Thyroid gland (tissue), 4 donors: Measurements from ENCODE around the gene SSUH2. TPM values are rescaled to one million over a fixed set of nuclear protein-coding genes. Genes with fewer than 3 reads are reported as not detected.
A peak's percentile ranks its signal among the peaks of the same experiment; 100 is the strongest.

ENCODE experiments used
- DNase-seq, 2 donors: peaks; one replicate each; pipeline ENCODE4 v3.0.0-alpha.2; 2019
- H3K27ac ChIP-seq, 3 donors: fragments of 200-600 bp; sonication (generic); 1 replicate in 2 of 3; 2 replicates in 1 of 3; pipeline ENCODE4 v1.5.1; 2016 to 2019; ENCODE audit warnings: mild to moderate bottlenecking in 1 of 3, moderate library complexity in 1 of 3
- H3K27me3 ChIP-seq: fragments of 200-600 bp; sonication (generic); one replicate; pipeline ENCODE4 v1.5.1; 2019
- H3K36me3 ChIP-seq, 2 donors: fragments of 200-600 bp; sonication (generic); one replicate each; pipeline ENCODE4 v1.5.1; 2016 to 2019
- H3K4me1 ChIP-seq, 2 donors: fragments of 200-600 bp; sonication (generic); one replicate each; pipeline ENCODE4 v1.5.1; 2017 to 2019
- H3K4me3 ChIP-seq, 3 donors: fragments of 200-600 bp; sonication (generic); replicated peaks in 1 of 3; 1 replicate in 2 of 3; 2 replicates in 1 of 3; pipeline ENCODE4 v1.5.1; 2016; ENCODE audit warnings: mild to moderate bottlenecking in 1 of 3
- H3K9me3 ChIP-seq: fragments of 200-600 bp; sonication (generic); one replicate; pipeline ENCODE4 v1.5.1; 2017
- POLR2A ChIP-seq, 2 donors: fragments of 450-650 bp; IDR thresholded peaks; one replicate each; pipeline ENCODE4 v1.6.1; 2017; ENCODE audit warnings: antibody characterized with exemption in 2 of 2, mild to moderate bottlenecking in 2 of 2, moderate library complexity in 1 of 2
- WGBS, 2 donors: methylation state at CpG; one replicate each; pipeline ENCODE4 v1.1.5; 2017; 5-methylcytosine and 5-hydroxymethylcytosine counted together
- intact Hi-C: fragments of 100-400 bp; cut with DNase I; formaldehyde crosslinking; loops from one replicate; pipeline ENCODE4 v1.15.1; 2023
- total RNA-seq, 4 donors: library from RNA; depleted of rRNA; stranded (reverse); fragments of >200 nt; gene quantifications; one replicate each; pipeline ENCODE4 v1.2.3, GENCODE V29; 2016
- TF ChIP-seq, protein P1 (sequence below), 6 experiments: fragments of 200-600 bp in 3 of 6; fragments of 450-650 bp in 3 of 6; sonication (generic) in 3 of 6; IDR thresholded peaks; one replicate each; pipeline ENCODE4 v1.5.1; 2016 to 2019; ENCODE audit warnings: antibody characterized with exemption in 6 of 6, mild to moderate bottlenecking in 2 of 6, inconsistent platforms in 1 of 6, moderate library complexity in 1 of 6

SSUH2 gene
- total RNA-seq, 4 donors from 2014 or later = 0.11 to 1.0 (median 0.42) TPM; not detected in 1

- no peaks in the 10 kb centered on the region for H3K27me3 ChIP-seq
- 82 to 89% methylated on average over 14 of the region's 14 CpGs for WGBS, 2 donors
- peaks cover 0 to 3% of the 10 kb centered on the region in 2 donors for H3K4me1 ChIP-seq
- H3K36me3 ChIP-seq = no peaks in the 10 kb centered on the region
- H3K9me3 ChIP-seq = no peaks in the 10 kb centered on the region
- no peak overlapping the region for H3K4me3 ChIP-seq
- DNase-seq = no peak
- TF ChIP-seq, protein P1, sequence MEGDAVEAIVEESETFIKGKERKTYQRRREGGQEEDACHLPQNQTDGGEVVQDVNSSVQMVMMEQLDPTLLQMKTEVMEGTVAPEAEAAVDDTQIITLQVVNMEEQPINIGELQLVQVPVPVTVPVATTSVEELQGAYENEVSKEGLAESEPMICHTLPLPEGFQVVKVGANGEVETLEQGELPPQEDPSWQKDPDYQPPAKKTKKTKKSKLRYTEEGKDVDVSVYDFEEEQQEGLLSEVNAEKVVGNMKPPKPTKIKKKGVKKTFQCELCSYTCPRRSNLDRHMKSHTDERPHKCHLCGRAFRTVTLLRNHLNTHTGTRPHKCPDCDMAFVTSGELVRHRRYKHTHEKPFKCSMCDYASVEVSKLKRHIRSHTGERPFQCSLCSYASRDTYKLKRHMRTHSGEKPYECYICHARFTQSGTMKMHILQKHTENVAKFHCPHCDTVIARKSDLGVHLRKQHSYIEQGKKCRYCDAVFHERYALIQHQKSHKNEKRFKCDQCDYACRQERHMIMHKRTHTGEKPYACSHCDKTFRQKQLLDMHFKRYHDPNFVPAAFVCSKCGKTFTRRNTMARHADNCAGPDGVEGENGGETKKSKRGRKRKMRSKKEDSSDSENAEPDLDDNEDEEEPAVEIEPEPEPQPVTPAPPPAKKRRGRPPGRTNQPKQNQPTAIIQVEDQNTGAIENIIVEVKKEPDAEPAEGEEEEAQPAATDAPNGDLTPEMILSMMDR (IDR thresholded peaks at IDR 0.05) = no peak
- TF ChIP-seq POLR2A (IDR thresholded peaks at IDR 0.05) = no peak
- no peak overlapping the region for H3K27ac ChIP-seq
- intact Hi-C loops = loop anchor here (2.0 kb wide), 1 partner anchor 181 kb away; no protein-coding TSS in a partner anchor
Measured at GRCh38 chr3:8623741-8624140, 20.9 kb downstream of the SSUH2 start.

GRCh38 chr3:8622873-8623691, 21.5 kb downstream of the SSUH2 start:
- 43 to 44% methylated on average over 22 to 23 of the region's 24 CpGs for WGBS, 2 donors
- peak; percentile 64 to 66 for DNase-seq
- no peak overlapping the region for H3K4me3 ChIP-seq
- no peaks in the 10 kb centered on the region for H3K36me3 ChIP-seq
- peaks cover 0 to 3% of the 10 kb centered on the region in 2 donors for H3K4me1 ChIP-seq
- intact Hi-C loops = loop anchor here (2.0 kb wide), 1 partner anchor 180 kb away; no protein-coding TSS in a partner anchor
- H3K27me3 ChIP-seq = no peaks in the 10 kb centered on the region
- TF ChIP-seq, protein P1 (IDR thresholded peaks at IDR 0.05) = peak; percentile 75 to 92 (median 86)
- no peak for TF ChIP-seq POLR2A (IDR thresholded peaks at IDR 0.05)
- H3K27ac ChIP-seq = no peak overlapping the region
- H3K9me3 ChIP-seq = no peaks in the 10 kb centered on the region

DNA sequence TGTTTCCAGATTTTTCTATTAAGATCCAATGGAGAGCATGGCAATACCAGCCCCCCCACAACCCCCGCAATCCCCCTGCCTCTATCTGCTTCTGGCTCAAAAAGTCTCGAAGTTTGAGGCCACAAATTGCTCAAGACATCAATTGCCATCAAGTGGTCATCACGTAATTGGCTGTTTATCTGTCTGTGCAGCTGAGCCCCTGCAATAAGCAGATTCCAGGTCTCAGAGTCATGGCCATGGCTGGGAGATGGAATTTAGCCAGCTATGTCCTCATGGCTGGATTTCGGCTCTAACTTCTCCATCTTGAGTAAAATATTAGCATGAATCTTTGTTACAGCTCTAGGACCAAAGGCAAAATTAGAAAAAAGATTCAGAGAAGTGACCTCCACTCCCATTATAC, 22.7 kb downstream of the SSUH2 start:
- H3K27ac ChIP-seq = no peak overlapping the region

GRCh38 chr3:8621141-8621540, 23.5 kb downstream of the SSUH2 start:
- no peak for DNase-seq
- intact Hi-C loops = no loop called here

More for the DNA sequence above, 22.7 kb downstream of the SSUH2 start:
- no peaks in the 10 kb centered on the region for H3K9me3 ChIP-seq
- DNase-seq = no peak
- peaks cover 0 to 3% of the 10 kb centered on the region in 2 donors for H3K4me1 ChIP-seq
- intact Hi-C loops = loop anchor here (2.0 kb wide), 1 partner anchor 179 kb away; no protein-coding TSS in a partner anchor
- H3K36me3 ChIP-seq = no peaks in the 10 kb centered on the region
- 76 to 90% methylated on average over 4 of the region's 4 CpGs for WGBS, 2 donors
- no peak overlapping the region for H3K4me3 ChIP-seq
- H3K27me3 ChIP-seq = no peaks in the 10 kb centered on the region
- TF ChIP-seq POLR2A (IDR thresholded peaks at IDR 0.05) = no peak
- TF ChIP-seq, protein P1 (IDR thresholded peaks at IDR 0.05) = no peak

More at GRCh38 chr3:8621141-8621540, 23.5 kb downstream of the SSUH2 start:
- TF ChIP-seq, protein P1 (IDR thresholded peaks at IDR 0.05) = no peak
- no peak for TF ChIP-seq POLR2A (IDR thresholded peaks at IDR 0.05)
- Histone ChIP-seq H3K4me3 (no peak overlapping the region), H3K36me3 (no peaks in the 10 kb centered on the region), H3K4me1 (peaks cover 0 to 3% of the 10 kb centered on the region in 2 donors), H3K27me3 (no peaks in the 10 kb centered on the region), H3K27ac (no peak overlapping the region), H3K9me3 (no peaks in the 10 kb centered on the region)
- whole genome bisulfite sequencing, 2 donors = 81 to 87% methylated on average over 3 of the region's 3 CpGs
